HepG2 (cell line): ENCODE results near the gene GAR1. TPM values are rescaled to one million over a fixed set of nuclear protein-coding genes. Genes with fewer than 3 reads are reported as not detected.
A peak's percentile ranks its signal among the peaks of the same experiment; 100 is the strongest.

ENCODE experiments used
- BHLHE40 ChIP-seq: IDR thresholded peaks from 2 replicates; pipeline ENCODE4 v1.6.1; 2011; ENCODE audit warnings: low read length, improper control_type of control experiment
- EEA1 ChIP-seq: sonication (generic); formaldehyde crosslinking; IDR thresholded peaks from 2 replicates; pipeline ENCODE4 v1.5.1; 2020; ENCODE audit warnings: mild to moderate bottlenecking, missing genetic modification reagents, borderline replicate concordance
- KLF12 ChIP-seq: sonication (generic); formaldehyde crosslinking; IDR thresholded peaks from 2 replicates; pipeline ENCODE4 v1.4.0; 2020; ENCODE audit warnings: missing genetic modification reagents, borderline replicate concordance
- MXD4 ChIP-seq: IDR thresholded peaks from 2 replicates; pipeline ENCODE4 v1.6.1; 2016; ENCODE audit warnings: mild to moderate bottlenecking, missing biosample characterization, missing genetic modification reagents
- ZNF556 ChIP-seq: sonication (generic); formaldehyde crosslinking; IDR thresholded peaks from 2 replicates; pipeline ENCODE4 v1.4.0; 2020; ENCODE audit warnings: mild to moderate bottlenecking, missing genetic modification reagents, borderline replicate concordance
- polyA plus RNA-seq, 8 experiments: library from polyadenylated mRNA; depleted of rRNA in 3 of 8; stranded (reverse) in 7 of 8; unstranded in 1 of 8; fragments of >200 nt; fragmentation: Illumina TruSeq in 4 of 8; extraction: Trizol in 4 of 8; gene quantifications; 2 replicates each; pipeline versions ENCODE4 v1.2.1 to v1.2.3, GENCODE V29; 2011 to 2016; ENCODE audit warnings: low read depth in 4 of 8, missing spikeins in 1 of 8, mixed read lengths in 1 of 8; ENCODE audit not compliant: insufficient read depth in 1 of 8
- total RNA-seq, 5 experiments: library from RNA; depleted of rRNA; stranded (reverse); fragments of >200 nt; fragmentation: Illumina TruSeq; extraction: Trizol; gene quantifications; 2 replicates each; pipeline ENCODE4 v1.2.3, GENCODE V29; 2016; ENCODE audit warnings: low read depth in 1 of 5
- TF ChIP-seq, protein P1 (sequence below): sonication (generic); formaldehyde crosslinking; IDR thresholded peaks from 2 replicates; pipeline ENCODE4 v1.5.0; 2020; ENCODE audit warnings: missing genetic modification reagents
- TF ChIP-seq, protein P2 (sequence below): sonication (generic); formaldehyde crosslinking; IDR thresholded peaks from 2 replicates; pipeline ENCODE4 v1.5.0; 2020; ENCODE audit warnings: mild to moderate bottlenecking, missing genetic modification reagents, moderate library complexity
- TF ChIP-seq, protein P3 (sequence below): sonication (generic); formaldehyde crosslinking; IDR thresholded peaks from 2 replicates; pipeline ENCODE4 v1.8.0; 2022; ENCODE audit warnings: missing genetic modification reagents, mild to moderate bottlenecking, borderline replicate concordance
- TF ChIP-seq, protein P4 (sequence below): sonication (generic); formaldehyde crosslinking; IDR thresholded peaks from 2 replicates; pipeline ENCODE4 v1.5.0; 2020; ENCODE audit warnings: mild to moderate bottlenecking, missing genetic modification reagents
- TF ChIP-seq, protein P5 (sequence below): sonication (generic); formaldehyde crosslinking; IDR thresholded peaks from 2 replicates; pipeline ENCODE4 v1.5.0; 2020; ENCODE audit warnings: mild to moderate bottlenecking, missing genetic modification reagents, borderline replicate concordance

Gene GAR1
- total and polyA plus RNA-seq, 2 of the 13 experiments (the other 11 are each of a cell fraction or from before 2014, with no cell fraction given) = 11.3 to 11.4 TPM

DNA sequence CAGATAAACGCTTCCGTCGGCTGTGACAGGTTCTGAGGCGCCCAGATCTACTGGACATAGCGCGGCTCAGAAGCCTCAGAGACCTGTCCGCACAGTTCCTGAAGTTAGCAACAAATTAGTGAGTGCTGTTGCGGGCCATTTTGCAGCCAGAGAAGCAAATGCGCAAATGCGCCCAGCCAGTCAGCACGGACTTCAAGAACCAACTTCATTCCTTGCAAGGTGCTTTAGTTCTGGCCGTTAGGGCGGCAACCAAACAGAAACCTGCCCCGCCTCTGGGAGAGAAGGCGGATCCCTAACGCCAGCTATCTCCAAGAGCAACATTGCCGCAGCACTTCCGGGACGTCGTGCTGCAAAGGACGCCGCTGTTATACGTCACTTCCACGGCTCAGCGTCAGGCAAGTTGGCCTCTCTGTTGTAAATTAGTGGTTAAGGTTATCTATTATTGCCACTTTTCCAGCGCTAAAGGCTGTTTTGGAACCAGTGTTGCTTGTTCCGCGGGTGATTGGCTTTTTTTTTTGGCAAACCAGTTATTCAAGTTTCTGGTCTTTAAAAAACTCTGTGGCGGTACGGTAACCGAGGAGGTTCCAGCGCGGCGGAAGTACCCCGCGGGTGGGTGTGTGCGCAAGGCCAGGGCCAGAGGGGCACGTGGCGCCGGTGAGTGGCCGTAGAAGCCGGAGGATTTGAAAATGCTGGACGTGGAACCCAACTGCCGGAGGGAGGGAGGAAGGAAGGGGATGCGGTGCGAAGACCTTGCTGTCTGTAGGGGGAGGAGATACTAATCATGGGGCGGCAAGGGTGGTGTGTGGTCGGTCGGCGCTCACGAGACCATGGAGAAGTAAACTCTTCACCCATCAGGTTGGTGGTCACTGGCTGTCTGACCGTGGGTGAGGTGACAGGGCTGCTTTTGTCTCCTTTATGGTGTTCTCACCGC is at the start of gene GAR1 (continued):
- TF ChIP-seq, protein P1, sequence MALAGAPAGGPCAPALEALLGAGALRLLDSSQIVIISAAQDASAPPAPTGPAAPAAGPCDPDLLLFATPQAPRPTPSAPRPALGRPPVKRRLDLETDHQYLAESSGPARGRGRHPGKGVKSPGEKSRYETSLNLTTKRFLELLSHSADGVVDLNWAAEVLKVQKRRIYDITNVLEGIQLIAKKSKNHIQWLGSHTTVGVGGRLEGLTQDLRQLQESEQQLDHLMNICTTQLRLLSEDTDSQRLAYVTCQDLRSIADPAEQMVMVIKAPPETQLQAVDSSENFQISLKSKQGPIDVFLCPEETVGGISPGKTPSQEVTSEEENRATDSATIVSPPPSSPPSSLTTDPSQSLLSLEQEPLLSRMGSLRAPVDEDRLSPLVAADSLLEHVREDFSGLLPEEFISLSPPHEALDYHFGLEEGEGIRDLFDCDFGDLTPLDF (CRISPR knock-in tag) = no peak; the same call in 1 of the 2 replicates
- TF ChIP-seq, protein P2, sequence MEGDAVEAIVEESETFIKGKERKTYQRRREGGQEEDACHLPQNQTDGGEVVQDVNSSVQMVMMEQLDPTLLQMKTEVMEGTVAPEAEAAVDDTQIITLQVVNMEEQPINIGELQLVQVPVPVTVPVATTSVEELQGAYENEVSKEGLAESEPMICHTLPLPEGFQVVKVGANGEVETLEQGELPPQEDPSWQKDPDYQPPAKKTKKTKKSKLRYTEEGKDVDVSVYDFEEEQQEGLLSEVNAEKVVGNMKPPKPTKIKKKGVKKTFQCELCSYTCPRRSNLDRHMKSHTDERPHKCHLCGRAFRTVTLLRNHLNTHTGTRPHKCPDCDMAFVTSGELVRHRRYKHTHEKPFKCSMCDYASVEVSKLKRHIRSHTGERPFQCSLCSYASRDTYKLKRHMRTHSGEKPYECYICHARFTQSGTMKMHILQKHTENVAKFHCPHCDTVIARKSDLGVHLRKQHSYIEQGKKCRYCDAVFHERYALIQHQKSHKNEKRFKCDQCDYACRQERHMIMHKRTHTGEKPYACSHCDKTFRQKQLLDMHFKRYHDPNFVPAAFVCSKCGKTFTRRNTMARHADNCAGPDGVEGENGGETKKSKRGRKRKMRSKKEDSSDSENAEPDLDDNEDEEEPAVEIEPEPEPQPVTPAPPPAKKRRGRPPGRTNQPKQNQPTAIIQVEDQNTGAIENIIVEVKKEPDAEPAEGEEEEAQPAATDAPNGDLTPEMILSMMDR = no peak; the same call in 1 of the 2 replicates
- TF ChIP-seq BHLHE40 = peak; percentile 48
- TF ChIP-seq ZNF556 = no peak; the same call in 1 of the 2 replicates
- TF ChIP-seq KLF12 (CRISPR knock-in tag) = peak; percentile 75; the same call in 1 of the 2 replicates
- TF ChIP-seq EEA1 (CRISPR knock-in tag) = peak; percentile 63; the same call in 1 of the 2 replicates
- TF ChIP-seq MXD4 (CRISPR knock-in tag) = peak; percentile 99
- TF ChIP-seq, protein P3, sequence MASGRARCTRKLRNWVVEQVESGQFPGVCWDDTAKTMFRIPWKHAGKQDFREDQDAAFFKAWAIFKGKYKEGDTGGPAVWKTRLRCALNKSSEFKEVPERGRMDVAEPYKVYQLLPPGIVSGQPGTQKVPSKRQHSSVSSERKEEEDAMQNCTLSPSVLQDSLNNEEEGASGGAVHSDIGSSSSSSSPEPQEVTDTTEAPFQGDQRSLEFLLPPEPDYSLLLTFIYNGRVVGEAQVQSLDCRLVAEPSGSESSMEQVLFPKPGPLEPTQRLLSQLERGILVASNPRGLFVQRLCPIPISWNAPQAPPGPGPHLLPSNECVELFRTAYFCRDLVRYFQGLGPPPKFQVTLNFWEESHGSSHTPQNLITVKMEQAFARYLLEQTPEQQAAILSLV (CRISPR knock-in tag) = 0 out of 2 replicates have a peak, but pooled peaks have one; percentile 85
- TF ChIP-seq, protein P4, sequence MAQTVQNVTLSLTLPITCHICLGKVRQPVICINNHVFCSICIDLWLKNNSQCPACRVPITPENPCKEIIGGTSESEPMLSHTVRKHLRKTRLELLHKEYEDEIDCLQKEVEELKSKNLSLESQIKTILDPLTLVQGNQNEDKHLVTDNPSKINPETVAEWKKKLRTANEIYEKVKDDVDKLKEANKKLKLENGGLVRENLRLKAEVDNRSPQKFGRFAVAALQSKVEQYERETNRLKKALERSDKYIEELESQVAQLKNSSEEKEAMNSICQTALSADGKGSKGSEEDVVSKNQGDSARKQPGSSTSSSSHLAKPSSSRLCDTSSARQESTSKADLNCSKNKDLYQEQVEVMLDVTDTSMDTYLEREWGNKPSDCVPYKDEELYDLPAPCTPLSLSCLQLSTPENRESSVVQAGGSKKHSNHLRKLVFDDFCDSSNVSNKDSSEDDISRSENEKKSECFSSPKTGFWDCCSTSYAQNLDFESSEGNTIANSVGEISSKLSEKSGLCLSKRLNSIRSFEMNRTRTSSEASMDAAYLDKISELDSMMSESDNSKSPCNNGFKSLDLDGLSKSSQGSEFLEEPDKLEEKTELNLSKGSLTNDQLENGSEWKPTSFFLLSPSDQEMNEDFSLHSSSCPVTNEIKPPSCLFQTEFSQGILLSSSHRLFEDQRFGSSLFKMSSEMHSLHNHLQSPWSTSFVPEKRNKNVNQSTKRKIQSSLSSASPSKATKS (CRISPR knock-in tag) = no peak
- TF ChIP-seq, protein P5, sequence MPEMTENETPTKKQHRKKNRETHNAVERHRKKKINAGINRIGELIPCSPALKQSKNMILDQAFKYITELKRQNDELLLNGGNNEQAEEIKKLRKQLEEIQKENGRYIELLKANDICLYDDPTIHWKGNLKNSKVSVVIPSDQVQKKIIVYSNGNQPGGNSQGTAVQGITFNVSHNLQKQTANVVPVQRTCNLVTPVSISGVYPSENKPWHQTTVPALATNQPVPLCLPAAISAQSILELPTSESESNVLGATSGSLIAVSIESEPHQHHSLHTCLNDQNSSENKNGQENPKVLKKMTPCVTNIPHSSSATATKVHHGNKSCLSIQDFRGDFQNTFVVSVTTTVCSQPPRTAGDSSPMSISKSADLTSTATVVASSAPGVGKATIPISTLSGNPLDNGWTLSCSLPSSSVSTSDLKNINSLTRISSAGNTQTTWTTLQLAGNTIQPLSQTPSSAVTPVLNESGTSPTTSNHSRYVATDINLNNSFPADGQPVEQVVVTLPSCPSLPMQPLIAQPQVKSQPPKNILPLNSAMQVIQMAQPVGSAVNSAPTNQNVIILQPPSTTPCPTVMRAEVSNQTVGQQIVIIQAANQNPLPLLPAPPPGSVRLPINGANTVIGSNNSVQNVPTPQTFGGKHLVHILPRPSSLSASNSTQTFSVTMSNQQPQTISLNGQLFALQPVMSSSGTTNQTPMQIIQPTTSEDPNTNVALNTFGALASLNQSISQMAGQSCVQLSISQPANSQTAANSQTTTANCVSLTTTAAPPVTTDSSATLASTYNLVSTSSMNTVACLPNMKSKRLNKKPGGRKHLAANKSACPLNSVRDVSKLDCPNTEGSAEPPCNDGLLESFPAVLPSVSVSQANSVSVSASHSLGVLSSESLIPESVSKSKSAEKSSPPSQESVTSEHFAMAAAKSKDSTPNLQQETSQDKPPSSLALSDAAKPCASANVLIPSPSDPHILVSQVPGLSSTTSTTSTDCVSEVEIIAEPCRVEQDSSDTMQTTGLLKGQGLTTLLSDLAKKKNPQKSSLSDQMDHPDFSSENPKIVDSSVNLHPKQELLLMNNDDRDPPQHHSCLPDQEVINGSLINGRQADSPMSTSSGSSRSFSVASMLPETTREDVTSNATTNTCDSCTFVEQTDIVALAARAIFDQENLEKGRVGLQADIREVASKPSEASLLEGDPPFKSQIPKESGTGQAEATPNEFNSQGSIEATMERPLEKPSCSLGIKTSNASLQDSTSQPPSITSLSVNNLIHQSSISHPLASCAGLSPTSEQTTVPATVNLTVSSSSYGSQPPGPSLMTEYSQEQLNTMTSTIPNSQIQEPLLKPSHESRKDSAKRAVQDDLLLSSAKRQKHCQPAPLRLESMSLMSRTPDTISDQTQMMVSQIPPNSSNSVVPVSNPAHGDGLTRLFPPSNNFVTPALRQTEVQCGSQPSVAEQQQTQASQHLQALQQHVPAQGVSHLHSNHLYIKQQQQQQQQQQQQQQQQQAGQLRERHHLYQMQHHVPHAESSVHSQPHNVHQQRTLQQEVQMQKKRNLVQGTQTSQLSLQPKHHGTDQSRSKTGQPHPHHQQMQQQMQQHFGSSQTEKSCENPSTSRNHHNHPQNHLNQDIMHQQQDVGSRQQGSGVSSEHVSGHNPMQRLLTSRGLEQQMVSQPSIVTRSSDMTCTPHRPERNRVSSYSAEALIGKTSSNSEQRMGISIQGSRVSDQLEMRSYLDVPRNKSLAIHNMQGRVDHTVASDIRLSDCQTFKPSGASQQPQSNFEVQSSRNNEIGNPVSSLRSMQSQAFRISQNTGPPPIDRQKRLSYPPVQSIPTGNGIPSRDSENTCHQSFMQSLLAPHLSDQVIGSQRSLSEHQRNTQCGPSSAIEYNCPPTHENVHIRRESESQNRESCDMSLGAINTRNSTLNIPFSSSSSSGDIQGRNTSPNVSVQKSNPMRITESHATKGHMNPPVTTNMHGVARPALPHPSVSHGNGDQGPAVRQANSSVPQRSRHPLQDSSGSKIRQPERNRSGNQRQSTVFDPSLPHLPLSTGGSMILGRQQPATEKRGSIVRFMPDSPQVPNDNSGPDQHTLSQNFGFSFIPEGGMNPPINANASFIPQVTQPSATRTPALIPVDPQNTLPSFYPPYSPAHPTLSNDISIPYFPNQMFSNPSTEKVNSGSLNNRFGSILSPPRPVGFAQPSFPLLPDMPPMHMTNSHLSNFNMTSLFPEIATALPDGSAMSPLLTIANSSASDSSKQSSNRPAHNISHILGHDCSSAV (CRISPR knock-in tag) = no peak
